Left colon (tissue), 2 donors: ENCODE data around the gene ARL15. TPM values are rescaled to one million over a fixed set of nuclear protein-coding genes. Genes with fewer than 3 reads are reported as not detected.
A peak's percentile ranks its signal among the peaks of the same experiment; 100 is the strongest.

Source experiments
- ATAC-seq: fragments of 200-7000 bp; cut with Tn5 transposase; one replicate; pipeline ENCODE4 v1.9.1; 2020; ENCODE audit warnings: mild to moderate bottlenecking, moderate library complexity
- DNase-seq, 2 donors: peaks; one replicate each; pipeline ENCODE4 v3.0.0-alpha.2; 2020
- intact Hi-C, 2 donors: fragments of 100-400 bp; cut with DNase I in 1 of 2; cut with micrococcal nuclease in 1 of 2; formaldehyde crosslinking; loops; one replicate each; pipeline versions ENCODE4 v1.11.2 to v1.14.0; 2022; cut with DNase I, micrococcal nuclease
- total RNA-seq, 2 donors: library from RNA; stranded (reverse); fragmentation: NEBNext Ultra II Directional; extraction: Animal tissue kit (Norgen Biotek cat#: 25700); gene quantifications; one replicate each; pipeline ENCODE4 v1.2.1, GENCODE V29; 2021
- donor health status: DM: no; HTN: no; CAD: no.
- donor health status: DM: yes; HTN: yes; CAD: no.

Gene ARL15
- total RNA-seq, 2 donors from 2014 or later: 25.2 to 27.2 TPM

- intact Hi-C loops: no loop called here
- ATAC-seq (no peak), DNase-seq (no peak)
These were observed 48.8 kb downstream of the ARL15 start for GRCh38 chr5:54261596-54261995.

GRCh38 chr5:54259981-54260380 lies 50.4 kb downstream of the ARL15 start:
- ATAC-seq (no peak), DNase-seq (no peak)
- intact Hi-C loops: no loop called here

GRCh38 chr5:54259090-54259489 lies 51.3 kb downstream of the ARL15 start:
- DNase-seq (no peak), ATAC-seq (no peak)
- intact Hi-C loops: no loop called here

DNA sequence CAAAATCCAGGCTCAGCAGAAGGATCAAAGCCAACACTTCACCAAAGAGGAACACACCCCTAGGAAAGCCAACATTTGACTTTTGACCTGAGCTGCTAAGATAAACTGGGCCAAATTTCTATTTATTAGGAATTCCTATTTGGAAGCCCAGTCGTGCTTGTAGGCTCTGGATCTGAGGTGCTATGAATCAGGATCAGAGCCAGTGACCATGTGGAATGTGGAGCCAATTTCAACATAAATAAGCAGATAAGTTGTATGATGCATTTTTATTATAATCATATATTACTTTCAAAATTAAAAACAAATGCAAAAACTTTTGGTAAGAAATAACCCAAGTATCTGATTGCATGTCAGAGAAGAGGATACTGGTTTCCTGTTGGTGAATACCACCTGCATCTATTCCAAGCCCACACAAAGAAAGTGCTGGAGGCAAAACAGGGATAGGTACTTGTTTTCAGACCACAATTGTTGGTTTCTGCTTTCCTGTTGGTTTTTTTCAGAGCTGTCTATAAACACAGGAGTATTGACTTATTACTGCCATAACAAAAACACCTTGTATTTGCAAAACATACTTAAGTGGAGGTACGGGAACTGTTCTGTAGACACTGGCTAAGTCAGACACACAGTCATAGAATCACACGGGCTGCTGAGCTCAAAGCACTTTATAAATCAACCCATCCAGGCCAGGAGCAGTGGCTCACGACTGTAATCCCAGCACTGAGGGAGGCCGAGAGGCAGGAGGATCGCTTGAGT lies 52.8 kb downstream of the ARL15 start:
- no peak for DNase-seq
- no peak for ATAC-seq
- intact Hi-C loops: no loop called here

- no peak for DNase-seq
These were observed 55.7 kb downstream of the ARL15 start for GRCh38 chr5:54254482-54255198.

GRCh38 chr5:54251981-54252380 lies 58.4 kb downstream of the ARL15 start:
- ATAC-seq (peak; percentile 49), DNase-seq (no peak)
- intact Hi-C loops: no loop called here

More at GRCh38 chr5:54254482-54255198, 55.7 kb downstream of the ARL15 start:
- peak; percentile 77 for ATAC-seq
- intact Hi-C loops: no loop called here

DNA sequence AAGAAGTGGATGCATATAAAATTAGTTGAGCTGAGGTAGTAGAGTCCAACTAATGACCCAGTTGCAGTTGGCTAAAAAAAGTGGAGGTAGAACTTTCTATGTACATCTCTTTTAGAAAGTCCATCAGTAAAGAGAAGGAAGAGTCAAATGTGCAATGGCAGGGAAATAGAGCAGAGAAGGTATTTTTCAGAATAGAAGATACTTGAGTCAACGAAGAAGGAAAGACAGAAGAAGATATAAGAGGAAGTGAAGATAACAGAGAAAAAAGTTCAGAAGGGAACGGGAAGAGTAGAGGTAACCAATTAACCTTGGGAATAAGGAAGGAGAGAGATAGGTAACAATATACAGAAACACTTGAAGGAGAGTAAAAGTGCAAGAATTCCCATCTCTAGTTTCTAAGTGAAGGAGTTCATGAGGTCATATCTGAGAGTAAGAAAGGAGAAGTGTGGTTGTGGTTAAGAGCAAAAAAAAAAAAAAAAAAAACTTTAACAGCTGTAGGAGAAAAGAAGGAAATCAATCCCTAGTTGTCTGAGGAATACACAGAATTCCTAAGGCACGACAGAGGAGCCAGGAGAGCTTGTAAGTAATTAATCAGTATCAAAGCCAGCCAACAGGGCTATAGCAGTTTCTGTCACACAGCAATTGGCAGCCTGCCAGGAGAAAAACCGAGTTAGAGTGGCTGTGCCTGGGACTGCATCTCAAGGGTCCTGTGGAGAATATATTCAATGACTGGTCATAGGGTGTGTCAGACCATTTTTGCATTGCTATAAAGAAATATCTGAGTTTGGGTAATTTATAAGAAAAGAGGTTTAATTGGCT lies 61.0 kb downstream of the ARL15 start:
- DNase-seq: peak in 1 of 2 donors; percentile 49
- peak; percentile 44 for ATAC-seq
- intact Hi-C loops: no loop called here

GRCh38 chr5:54247226-54247625 lies 63.1 kb downstream of the ARL15 start:
- ATAC-seq (no peak), DNase-seq (no peak)
- intact Hi-C loops: no loop called here

GRCh38 chr5:54243483-54244080 lies 66.8 kb downstream of the ARL15 start:
- ATAC-seq (peak; percentile 56), DNase-seq (peak in 1 of 2 donors; percentile 34)
- intact Hi-C loops: loop anchor here in 1 of 2 donors (5.0 kb wide), 2 partner anchors 174 to 244 kb away; no protein-coding TSS in a partner anchor

- DNase-seq (no peak), ATAC-seq (no peak)
- intact Hi-C loops: loop anchor here in 1 of 2 donors (5.0 kb wide), 2 partner anchors 175 to 245 kb away; no protein-coding TSS in a partner anchor
These were observed 68.1 kb downstream of the ARL15 start for GRCh38 chr5:54242297-54242696.

DNA sequence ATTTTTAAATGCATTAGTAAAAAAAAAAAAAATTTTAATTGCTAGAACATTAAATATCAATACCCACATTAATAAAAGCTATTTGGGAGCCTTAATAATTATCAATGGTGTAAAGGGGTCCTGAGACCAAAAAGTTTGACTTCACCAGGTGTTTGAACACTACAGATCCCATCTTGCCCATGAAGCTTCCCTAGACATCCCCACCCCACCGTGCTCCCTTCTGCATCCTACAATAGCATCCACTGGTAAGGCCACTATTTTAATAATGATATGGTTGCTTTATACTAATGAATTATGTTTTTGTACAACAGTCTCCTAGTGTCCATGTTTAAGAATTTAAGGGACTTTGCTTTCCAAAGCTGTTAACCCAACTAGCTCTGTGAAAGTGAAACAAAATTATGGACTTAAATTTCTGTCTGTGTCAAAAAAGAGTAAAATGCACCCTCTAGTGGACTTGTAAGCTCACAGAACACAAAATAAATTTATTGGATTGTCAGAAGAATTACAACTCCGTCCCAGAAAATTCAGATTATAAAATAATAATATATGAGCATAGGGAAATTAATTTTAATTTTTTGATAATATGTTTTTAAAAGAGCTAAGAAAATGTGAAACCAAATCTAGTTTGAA lies 76.0 kb downstream of the ARL15 start:
- DNase-seq: no peak
- ATAC-seq: no peak
- intact Hi-C loops: no loop called here

DNA sequence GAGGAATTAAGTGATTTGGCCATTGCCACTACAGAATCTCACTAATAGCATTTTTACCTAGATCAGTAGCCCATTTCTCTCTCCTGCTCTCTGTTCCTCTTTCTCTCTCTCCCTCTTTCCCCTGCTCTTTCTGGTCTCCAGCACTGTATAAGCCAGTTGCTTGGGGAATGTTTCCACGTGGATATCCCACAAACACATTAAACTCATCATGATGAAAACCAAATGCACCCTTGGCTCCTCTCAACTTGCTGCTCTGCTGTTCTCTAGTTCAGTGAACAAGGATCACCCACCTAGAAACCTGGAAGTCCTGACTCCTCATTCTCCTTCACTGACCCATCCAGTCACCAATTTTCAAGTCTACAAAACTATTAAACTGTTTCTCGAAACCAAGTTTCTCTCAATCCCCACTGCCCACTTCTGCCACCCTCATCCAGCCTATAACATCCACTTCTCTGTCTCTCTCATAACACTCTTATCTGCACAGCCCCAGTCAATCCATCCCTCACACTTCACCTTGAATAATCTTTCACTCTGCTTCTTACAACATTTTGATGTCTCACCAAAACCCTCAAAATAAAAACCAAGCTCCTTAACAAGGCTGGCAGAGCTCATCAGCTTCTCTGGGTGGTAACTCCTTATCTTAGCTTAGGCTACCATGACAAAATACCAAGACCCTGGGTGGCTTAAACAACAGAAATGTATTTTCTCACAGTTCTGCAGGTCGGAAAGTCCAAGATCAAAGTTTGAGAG lies 79.3 kb downstream of the ARL15 start:
- ATAC-seq: no peak
- DNase-seq: no peak

DNA sequence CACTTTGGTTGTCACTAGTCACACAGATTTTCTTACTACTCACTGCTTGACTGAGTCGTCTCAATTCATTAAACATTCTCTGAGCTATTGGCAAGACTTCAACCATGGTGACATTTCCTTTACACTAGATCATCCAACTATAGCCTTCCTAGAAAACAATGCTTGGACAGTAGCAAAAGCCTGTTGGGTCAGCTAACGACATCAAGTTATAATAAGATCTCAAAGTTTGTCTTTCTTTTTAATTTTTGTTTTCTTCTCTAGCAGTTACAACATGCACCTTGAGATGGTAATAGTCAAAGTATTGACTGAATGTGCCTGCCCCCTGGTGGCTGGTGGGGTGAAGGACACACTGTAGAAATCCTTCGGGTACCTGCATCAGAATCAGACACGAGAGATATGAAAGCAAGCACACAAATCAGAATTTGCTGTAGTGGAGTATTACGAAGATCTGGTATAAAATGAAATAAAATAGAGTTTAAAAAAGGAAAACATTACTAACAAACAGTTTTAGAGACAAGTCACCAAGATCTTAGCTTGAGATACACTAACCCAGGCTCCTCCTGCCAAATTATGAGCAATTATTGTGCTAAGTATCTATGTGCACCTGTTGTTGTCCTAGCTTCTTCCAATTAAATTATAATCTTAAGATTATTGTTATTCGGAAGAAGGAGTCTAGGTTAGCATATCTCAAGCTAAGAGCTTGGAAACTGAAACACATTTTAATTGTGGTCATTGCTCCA lies 81.2 kb downstream of the ARL15 start:
- intact Hi-C loops: loop anchor here (10.0 kb wide), 2 partner anchors 744 to 964 kb away; partner anchors contain the start of gene FST (in 1 of the 2)
- peak; percentile 84 for ATAC-seq
- DNase-seq: peak; percentile 44 to 77

More for the DNA sequence above, 79.3 kb downstream of the ARL15 start:
- intact Hi-C loops: no loop called here

DNA sequence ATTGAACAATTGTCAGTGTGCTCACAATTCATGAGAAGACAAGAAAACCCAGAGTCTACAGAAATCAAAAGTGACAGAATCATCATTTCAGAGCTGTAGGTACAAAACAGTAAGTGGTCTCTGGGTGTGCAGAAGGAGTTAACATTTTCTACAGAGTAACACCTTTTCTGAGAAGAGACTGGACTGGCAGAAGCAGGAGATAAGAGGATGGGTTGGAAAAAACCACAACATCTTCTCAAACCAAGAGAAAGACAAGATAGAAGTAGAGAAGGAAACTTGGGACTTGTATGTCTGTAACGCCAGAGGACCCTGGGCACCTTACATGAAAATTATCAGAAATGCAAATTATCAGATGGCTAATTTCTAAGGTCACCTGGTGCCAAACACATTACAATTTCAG lies 82.6 kb downstream of the ARL15 start:
- DNase-seq (no peak), ATAC-seq (no peak)
- intact Hi-C loops: loop anchor here (10.0 kb wide), 2 partner anchors 743 to 963 kb away; partner anchors contain the start of gene FST (in 1 of the 2)

- no peak for DNase-seq
- ATAC-seq: no peak
- intact Hi-C loops: loop anchor here (10.0 kb wide), 2 partner anchors 742 to 962 kb away; partner anchors contain the start of gene FST (in 1 of the 2)
These were observed 83.3 kb downstream of the ARL15 start for GRCh38 chr5:54227109-54227508.

DNA sequence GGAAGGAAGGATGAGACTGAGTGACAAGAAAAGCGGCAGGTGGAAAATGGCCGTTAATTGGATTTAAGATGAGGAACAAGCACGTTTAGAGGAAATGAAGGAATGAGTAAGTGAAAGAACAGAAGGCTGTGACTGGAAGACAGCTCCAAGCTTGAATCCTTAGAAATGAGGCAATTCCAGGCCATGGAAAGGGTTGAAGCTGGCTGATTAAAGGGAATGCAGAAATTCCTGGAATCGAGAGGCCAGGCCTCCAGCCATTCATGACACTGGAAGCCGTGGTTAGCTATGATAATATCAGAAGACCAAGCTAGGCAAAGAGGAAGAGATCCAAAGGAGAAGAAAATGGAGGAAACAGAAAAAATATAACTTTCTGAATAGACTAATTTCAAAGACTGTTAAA lies 84.2 kb downstream of the ARL15 start:
- intact Hi-C loops: loop anchor here (10.0 kb wide), 2 partner anchors 741 to 961 kb away; partner anchors contain the start of gene FST (in 1 of the 2)
- ATAC-seq (no peak), DNase-seq (no peak)
